ENCODE data around the gene CDKN2AIP.

Gene CDKN2AIP

GRCh38 chr4:183403961-183404360 lies 40.5 kb upstream of the CDKN2AIP start:
- Histone ChIP-seq H4K91ac (ENCODE audit: low read depth, low read length, poor library complexity) (no peak overlapping the region), H3K36me3 (replicated peaks in 1 of 2; ENCODE audit: control insufficient read depth in 2 of 2, insufficient read depth in 2 of 2, low read length in 2 of 2) (no peaks in the 10 kb centered on the region), H2BK120ac (ENCODE audit: low read depth, low read length) (no peak overlapping the region), H3K79me1 (ENCODE audit: low read depth, low read length) (no peaks in the 10 kb centered on the region), H3K27ac (replicated peaks; ENCODE audit: low read length) (no peak overlapping the region), H3K4ac (ENCODE audit: low read length) (no peak overlapping the region), H3K4me1 (ENCODE audit: control insufficient read depth in 2 of 2, insufficient read depth in 1 of 2, low read depth in 1 of 2, low read length in 2 of 2) (peaks cover 2 to 3% of the 10 kb centered on the region in 2 donors), H3K18ac (ENCODE audit: low read length) (peak overlapping the region; percentile 54), H3K4me2 (ENCODE audit: insufficient read depth, low read length, poor library complexity, severe bottlenecking) (no peak overlapping the region), H3K9ac (ENCODE audit: low read depth, low read length, poor library complexity) (no peak overlapping the region), H2BK12ac (ENCODE audit: low read length) (no peak overlapping the region), H3K4me3 (ENCODE audit: low read length in 2 of 2) (no peak overlapping the region), H4K8ac (ENCODE audit: low read depth, low read length) (no peak overlapping the region), H3K14ac (ENCODE audit: low read length) (no peak overlapping the region), H2AFZ (ENCODE audit: low read length) (no peak overlapping the region), H3K9me3 (replicated peaks in 1 of 2; ENCODE audit: control insufficient read depth in 2 of 2, insufficient read depth in 1 of 2, low read depth in 1 of 2, low read length in 2 of 2) (no peaks in the 10 kb centered on the region), H3K27me3 (ENCODE audit: control insufficient read depth in 3 of 3, insufficient read depth in 3 of 3, low read depth in 1 of 3, low read length in 3 of 3) (peaks cover 0 to 26% (median 0%) of the 10 kb centered on the region in 3 experiments), H2BK15ac (ENCODE audit: low read length) (no peak overlapping the region), H2AK5ac (ENCODE audit: low read depth, low read length) (no peak overlapping the region), H3K23ac (ENCODE audit: low read depth, low read length, poor library complexity) (peak overlapping the region; percentile 37), H2BK5ac (ENCODE audit: low read length) (no peak overlapping the region)
- no peak for DNase-seq (ENCODE audit: low spot score)
- no CpG with 5 or more reads among the region's 4 CpGs for WGBS, 2 donors (ENCODE audit: extremely low coverage in 2 of 2, insufficient read length in 2 of 2, insufficient replicate concordance in 1 of 2)

GRCh38 chr4:183405303-183405702 lies 39.1 kb upstream of the CDKN2AIP start:
- no peak for DNase-seq (ENCODE audit: low spot score)
- no peaks in the 10 kb centered on the region for H3K79me1 ChIP-seq (ENCODE audit: low read depth, low read length)
- no peak overlapping the region for H3K27ac ChIP-seq (replicated peaks; ENCODE audit: low read length)
- no peak overlapping the region for H4K8ac ChIP-seq (ENCODE audit: low read depth, low read length)
- no CpG with 5 or more reads among the region's 11 CpGs for WGBS, 2 donors (ENCODE audit: extremely low coverage in 2 of 2, insufficient read length in 2 of 2, insufficient replicate concordance in 1 of 2)
- no peak overlapping the region for H4K91ac ChIP-seq (ENCODE audit: low read depth, low read length, poor library complexity)
- peak overlapping the region; percentile 67 for H3K18ac ChIP-seq (ENCODE audit: low read length)
- peaks cover 2 to 3% of the 10 kb centered on the region in 2 donors for H3K4me1 ChIP-seq (ENCODE audit: control insufficient read depth in 2 of 2, insufficient read depth in 1 of 2, low read depth in 1 of 2, low read length in 2 of 2)
- H3K23ac ChIP-seq (ENCODE audit: low read depth, low read length, poor library complexity) = no peak overlapping the region
- peak overlapping the region; percentile 86 for H2BK12ac ChIP-seq (ENCODE audit: low read length)
- H3K14ac ChIP-seq (ENCODE audit: low read length) = no peak overlapping the region
- no peak overlapping the region for H3K4me2 ChIP-seq (ENCODE audit: insufficient read depth, low read length, poor library complexity, severe bottlenecking)
- H3K36me3 ChIP-seq (replicated peaks in 1 of 2; ENCODE audit: control insufficient read depth in 2 of 2, insufficient read depth in 2 of 2, low read length in 2 of 2) = no peaks in the 10 kb centered on the region
- H3K9me3 ChIP-seq (replicated peaks in 1 of 2; ENCODE audit: control insufficient read depth in 2 of 2, insufficient read depth in 1 of 2, low read depth in 1 of 2, low read length in 2 of 2) = no peaks in the 10 kb centered on the region
- H2BK5ac ChIP-seq (ENCODE audit: low read length) = no peak overlapping the region
- no peak overlapping the region for H2BK15ac ChIP-seq (ENCODE audit: low read length)
- no peak overlapping the region for H3K4ac ChIP-seq (ENCODE audit: low read length)
- H2AK5ac ChIP-seq (ENCODE audit: low read depth, low read length) = peak overlapping the region; percentile 68
- H3K9ac ChIP-seq (ENCODE audit: low read depth, low read length, poor library complexity) = no peak overlapping the region
- H3K27me3 ChIP-seq (ENCODE audit: control insufficient read depth in 3 of 3, insufficient read depth in 3 of 3, low read depth in 1 of 3, low read length in 3 of 3) = peaks cover 0 to 14% (median 0%) of the 10 kb centered on the region in 3 experiments
- no peak overlapping the region for H3K4me3 ChIP-seq (ENCODE audit: low read length in 2 of 2)
- H2BK120ac ChIP-seq (ENCODE audit: low read depth, low read length) = no peak overlapping the region
- no peak overlapping the region for H2AFZ ChIP-seq (ENCODE audit: low read length)

GRCh38 chr4:183407128-183407585 lies 37.3 kb upstream of the CDKN2AIP start:
- H2AFZ ChIP-seq (ENCODE audit: low read length) = peak overlapping the region; percentile 94
- H2BK5ac ChIP-seq (ENCODE audit: low read length) = no peak overlapping the region
- no peak overlapping the region for H2AK5ac ChIP-seq (ENCODE audit: low read depth, low read length)
- H3K4ac ChIP-seq (ENCODE audit: low read length) = no peak overlapping the region
- no peaks in the 10 kb centered on the region for H3K36me3 ChIP-seq (replicated peaks in 1 of 2; ENCODE audit: control insufficient read depth in 2 of 2, insufficient read depth in 2 of 2, low read length in 2 of 2)
- no CpG with 5 or more reads among the region's 32 CpGs for WGBS, 2 donors (ENCODE audit: extremely low coverage in 2 of 2, insufficient read length in 2 of 2, insufficient replicate concordance in 1 of 2)
- no peak overlapping the region for H3K18ac ChIP-seq (ENCODE audit: low read length)
- no peak overlapping the region for H3K23ac ChIP-seq (ENCODE audit: low read depth, low read length, poor library complexity)
- no peaks in the 10 kb centered on the region for H3K9me3 ChIP-seq (replicated peaks in 1 of 2; ENCODE audit: control insufficient read depth in 2 of 2, insufficient read depth in 1 of 2, low read depth in 1 of 2, low read length in 2 of 2)
- H3K4me3 ChIP-seq (ENCODE audit: low read length in 2 of 2) = peak overlapping the region; percentile 44 to 56
- H3K4me1 ChIP-seq (ENCODE audit: control insufficient read depth in 2 of 2, insufficient read depth in 1 of 2, low read depth in 1 of 2, low read length in 2 of 2) = peaks cover 2 to 3% of the 10 kb centered on the region in 2 donors
- peaks cover 0 to 6% (median 0%) of the 10 kb centered on the region in 3 experiments for H3K27me3 ChIP-seq (ENCODE audit: control insufficient read depth in 3 of 3, insufficient read depth in 3 of 3, low read depth in 1 of 3, low read length in 3 of 3)
- no peak overlapping the region for H3K14ac ChIP-seq (ENCODE audit: low read length)
- H2BK12ac ChIP-seq (ENCODE audit: low read length) = no peak overlapping the region
- DNase-seq (ENCODE audit: low spot score) = peak; percentile 88
- no peak overlapping the region for H2BK15ac ChIP-seq (ENCODE audit: low read length)
- H4K91ac ChIP-seq (ENCODE audit: low read depth, low read length, poor library complexity) = no peak overlapping the region
- peak overlapping the region; percentile 38 for H3K4me2 ChIP-seq (ENCODE audit: insufficient read depth, low read length, poor library complexity, severe bottlenecking)
- no peak overlapping the region for H3K9ac ChIP-seq (ENCODE audit: low read depth, low read length, poor library complexity)
- no peak overlapping the region for H4K8ac ChIP-seq (ENCODE audit: low read depth, low read length)
- no peak overlapping the region for H2BK120ac ChIP-seq (ENCODE audit: low read depth, low read length)
- peak overlapping the region; percentile 52 for H3K27ac ChIP-seq (replicated peaks; ENCODE audit: low read length)
- H3K79me1 ChIP-seq (ENCODE audit: low read depth, low read length) = no peaks in the 10 kb centered on the region

GRCh38 chr4:183407635-183408464 lies 36.6 kb upstream of the CDKN2AIP start:
- Histone ChIP-seq H3K14ac (ENCODE audit: low read length) (no peak overlapping the region), H2BK120ac (ENCODE audit: low read depth, low read length) (no peak overlapping the region), H3K23ac (ENCODE audit: low read depth, low read length, poor library complexity) (no peak overlapping the region), H3K4me3 (ENCODE audit: low read length in 2 of 2) (peak overlapping the region in 1 of 2 donors; percentile 56), H3K9me3 (replicated peaks in 1 of 2; ENCODE audit: control insufficient read depth in 2 of 2, insufficient read depth in 1 of 2, low read depth in 1 of 2, low read length in 2 of 2) (no peaks in the 10 kb centered on the region), H2BK12ac (ENCODE audit: low read length) (no peak overlapping the region), H3K27me3 (ENCODE audit: control insufficient read depth in 3 of 3, insufficient read depth in 3 of 3, low read depth in 1 of 3, low read length in 3 of 3) (peaks cover 0 to 6% (median 0%) of the 10 kb centered on the region in 3 experiments), H3K36me3 (replicated peaks in 1 of 2; ENCODE audit: control insufficient read depth in 2 of 2, insufficient read depth in 2 of 2, low read length in 2 of 2) (no peaks in the 10 kb centered on the region), H4K8ac (ENCODE audit: low read depth, low read length) (no peak overlapping the region), H3K4me2 (ENCODE audit: insufficient read depth, low read length, poor library complexity, severe bottlenecking) (no peak overlapping the region), H4K91ac (ENCODE audit: low read depth, low read length, poor library complexity) (no peak overlapping the region), H3K4me1 (ENCODE audit: control insufficient read depth in 2 of 2, insufficient read depth in 1 of 2, low read depth in 1 of 2, low read length in 2 of 2) (peaks cover 2 to 3% of the 10 kb centered on the region in 2 donors), H2BK5ac (ENCODE audit: low read length) (no peak overlapping the region), H3K79me1 (ENCODE audit: low read depth, low read length) (no peaks in the 10 kb centered on the region), H3K4ac (ENCODE audit: low read length) (no peak overlapping the region), H3K27ac (replicated peaks; ENCODE audit: low read length) (no peak overlapping the region), H2AFZ (ENCODE audit: low read length) (peak overlapping the region; percentile 94), H3K9ac (ENCODE audit: low read depth, low read length, poor library complexity) (no peak overlapping the region), H3K18ac (ENCODE audit: low read length) (peak overlapping the region; percentile 6), H2BK15ac (ENCODE audit: low read length) (no peak overlapping the region), H2AK5ac (ENCODE audit: low read depth, low read length) (peak overlapping the region; percentile 16)
- no CpG with 5 or more reads among the region's 8 CpGs for WGBS, 2 donors (ENCODE audit: extremely low coverage in 2 of 2, insufficient read length in 2 of 2, insufficient replicate concordance in 1 of 2)
- no peak for DNase-seq (ENCODE audit: low spot score)

Data from neuronal stem cell (in vitro differentiated cells).